ENCODE measurements around the gene TATDN2. TPM values are rescaled to one million over a fixed set of nuclear protein-coding genes. Genes with fewer than 3 reads are reported as not detected.

Gene TATDN2
- total RNA-seq, 2 experiments from 2014 or later, result 22.0 to 57.5 TPM

- no peak overlapping the region for H3K4me2 ChIP-seq (ENCODE audit: low read length)
- H2AFZ ChIP-seq (ENCODE audit: low read length), result no peak overlapping the region
- no peak overlapping the region for H3K27ac ChIP-seq (ENCODE audit: low read depth, low read length, poor library complexity, severe bottlenecking)
- no peaks in the 10 kb centered on the region for H3K79me2 ChIP-seq (ENCODE audit: insufficient read depth, low read depth, low read length)
- DNase-seq (ENCODE audit: low spot score), result no peak
- H3K4me1 ChIP-seq (ENCODE audit: insufficient read depth, low read length, poor library complexity, severe bottlenecking), result no peaks in the 10 kb centered on the region
- TF ChIP-seq, protein P1, sequence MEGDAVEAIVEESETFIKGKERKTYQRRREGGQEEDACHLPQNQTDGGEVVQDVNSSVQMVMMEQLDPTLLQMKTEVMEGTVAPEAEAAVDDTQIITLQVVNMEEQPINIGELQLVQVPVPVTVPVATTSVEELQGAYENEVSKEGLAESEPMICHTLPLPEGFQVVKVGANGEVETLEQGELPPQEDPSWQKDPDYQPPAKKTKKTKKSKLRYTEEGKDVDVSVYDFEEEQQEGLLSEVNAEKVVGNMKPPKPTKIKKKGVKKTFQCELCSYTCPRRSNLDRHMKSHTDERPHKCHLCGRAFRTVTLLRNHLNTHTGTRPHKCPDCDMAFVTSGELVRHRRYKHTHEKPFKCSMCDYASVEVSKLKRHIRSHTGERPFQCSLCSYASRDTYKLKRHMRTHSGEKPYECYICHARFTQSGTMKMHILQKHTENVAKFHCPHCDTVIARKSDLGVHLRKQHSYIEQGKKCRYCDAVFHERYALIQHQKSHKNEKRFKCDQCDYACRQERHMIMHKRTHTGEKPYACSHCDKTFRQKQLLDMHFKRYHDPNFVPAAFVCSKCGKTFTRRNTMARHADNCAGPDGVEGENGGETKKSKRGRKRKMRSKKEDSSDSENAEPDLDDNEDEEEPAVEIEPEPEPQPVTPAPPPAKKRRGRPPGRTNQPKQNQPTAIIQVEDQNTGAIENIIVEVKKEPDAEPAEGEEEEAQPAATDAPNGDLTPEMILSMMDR (conservative IDR thresholded peaks at IDR 0.05; ENCODE audit: low read length), result no peak
- TF ChIP-seq EZH2phosphoT487 (IDR thresholded peaks at IDR 0.05; ENCODE audit: borderline replicate concordance, low read depth, low read length), result no peak
- BruUV-seq (replicated peaks), result no TSS peak
- no peaks in the 10 kb centered on the region for H3K9me2 ChIP-seq (ENCODE audit: insufficient read depth, low read length)
- H3K4me3 ChIP-seq (ENCODE audit: low read depth, low read length, poor library complexity, severe bottlenecking), result no peak overlapping the region
- CTCF ChIA-PET (ENCODE audit: unreplicated experiment), result no interaction called here
- H3K9me3 ChIP-seq (ENCODE audit: low read length), result no peaks in the 10 kb centered on the region
- H4K20me1 ChIP-seq (ENCODE audit: insufficient read depth, low read length), result no peaks in the 10 kb centered on the region
- POLR2A ChIA-PET, result interaction anchor here (0.7 kb wide), 1 partner anchor 84 kb away, joined by 4 read pairs; no protein-coding TSS in a partner anchor
- no peaks in the 10 kb centered on the region; the same call in 1 of the 2 replicates for H3K36me3 ChIP-seq (ENCODE audit: insufficient read depth, low read length)
- intact Hi-C loops (cut with micrococcal nuclease; ENCODE audit: unreplicated experiment), result no loop called here
These were observed 12.7 kb upstream of the TATDN2 start for GRCh38 chr3:10235551-10235950.

GRCh38 chr3:10238345-10239183 is 9.7 kb upstream of the TATDN2 start:
- no peaks in the 10 kb centered on the region for H4K20me1 ChIP-seq (ENCODE audit: insufficient read depth, low read length)
- BruUV-seq (replicated peaks), result no TSS peak
- ChIA-PET POLR2A (no interaction called here), CTCF (ENCODE audit: unreplicated experiment) (no interaction called here)
- no peak overlapping the region for H3K27ac ChIP-seq (ENCODE audit: low read depth, low read length, poor library complexity, severe bottlenecking)
- no peaks in the 10 kb centered on the region for H3K9me3 ChIP-seq (ENCODE audit: low read length)
- intact Hi-C loops (cut with micrococcal nuclease; ENCODE audit: unreplicated experiment), result no loop called here
- no peak for DNase-seq (ENCODE audit: low spot score)
- H3K9me2 ChIP-seq (ENCODE audit: insufficient read depth, low read length), result no peaks in the 10 kb centered on the region
- no peak overlapping the region for H2AFZ ChIP-seq (ENCODE audit: low read length)
- no peaks in the 10 kb centered on the region for H3K79me2 ChIP-seq (ENCODE audit: insufficient read depth, low read depth, low read length)
- H3K4me2 ChIP-seq (ENCODE audit: low read length), result no peak overlapping the region
- H3K4me1 ChIP-seq (ENCODE audit: insufficient read depth, low read length, poor library complexity, severe bottlenecking), result peaks cover 17% of the 10 kb centered on the region
- no peak overlapping the region for H3K4me3 ChIP-seq (ENCODE audit: low read depth, low read length, poor library complexity, severe bottlenecking)
- TF ChIP-seq EZH2phosphoT487 (IDR thresholded peaks at IDR 0.05; ENCODE audit: borderline replicate concordance, low read depth, low read length), result no peak
- TF ChIP-seq, protein P1 (conservative IDR thresholded peaks at IDR 0.05; ENCODE audit: low read length), result no peak
- H3K36me3 ChIP-seq (ENCODE audit: insufficient read depth, low read length), result no peaks in the 10 kb centered on the region; the same call in 1 of the 2 replicates

DNA sequence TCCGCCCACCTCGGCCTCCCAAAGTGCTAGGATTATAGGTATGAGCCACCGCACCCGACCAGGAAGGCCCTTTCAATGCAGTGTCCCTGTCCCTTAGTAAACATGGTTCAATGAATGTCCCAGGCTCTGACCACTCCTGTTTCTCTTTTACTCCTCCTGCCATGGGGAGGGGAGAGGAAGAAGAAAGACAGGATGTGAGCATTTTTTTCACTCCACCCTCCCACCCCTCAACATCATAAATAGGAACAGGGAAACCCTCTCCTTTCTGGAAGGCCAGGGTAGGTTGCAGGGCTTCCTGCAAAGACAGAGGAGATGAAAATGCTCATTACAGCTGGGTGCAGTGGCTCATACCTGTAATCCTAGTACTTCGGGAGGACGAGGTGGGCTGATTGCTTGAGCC is 7.5 kb upstream of the TATDN2 start:
- TF ChIP-seq, protein P1 (conservative IDR thresholded peaks at IDR 0.05; ENCODE audit: low read length), result no peak
- no peak for TF ChIP-seq EZH2phosphoT487 (IDR thresholded peaks at IDR 0.05; ENCODE audit: borderline replicate concordance, low read depth, low read length)
- no peak overlapping the region for H2AFZ ChIP-seq (ENCODE audit: low read length)
- H3K4me3 ChIP-seq (ENCODE audit: low read depth, low read length, poor library complexity, severe bottlenecking), result no peak overlapping the region
- no peaks in the 10 kb centered on the region for H3K79me2 ChIP-seq (ENCODE audit: insufficient read depth, low read depth, low read length)
- BruUV-seq (replicated peaks), result no TSS peak
- CTCF ChIA-PET (ENCODE audit: unreplicated experiment), result no interaction called here
- no peaks in the 10 kb centered on the region for H3K9me2 ChIP-seq (ENCODE audit: insufficient read depth, low read length)
- POLR2A ChIA-PET, result interaction anchor here (0.6 kb wide), 1 partner anchor 13 kb away, joined by 3 read pairs; no protein-coding TSS in a partner anchor
- H3K36me3 ChIP-seq (ENCODE audit: insufficient read depth, low read length), result peaks cover 5% of the 10 kb centered on the region; the same call in 1 of the 2 replicates
- H3K9me3 ChIP-seq (ENCODE audit: low read length), result peaks cover 17% of the 10 kb centered on the region; the same call in 1 of the 2 replicates
- DNase-seq (ENCODE audit: low spot score), result no peak
- H3K4me2 ChIP-seq (ENCODE audit: low read length), result no peak overlapping the region
- H4K20me1 ChIP-seq (ENCODE audit: insufficient read depth, low read length), result no peaks in the 10 kb centered on the region
- intact Hi-C loops (cut with micrococcal nuclease; ENCODE audit: unreplicated experiment), result no loop called here
- peaks cover 17% of the 10 kb centered on the region for H3K4me1 ChIP-seq (ENCODE audit: insufficient read depth, low read length, poor library complexity, severe bottlenecking)
- no peak overlapping the region for H3K27ac ChIP-seq (ENCODE audit: low read depth, low read length, poor library complexity, severe bottlenecking)
